K562 treated with DMSO at 1 percent for 48 hours (cell line): ENCODE results near the gene FRG2B. TPM values are rescaled to one million over a fixed set of nuclear protein-coding genes. Genes with fewer than 3 reads are reported as not detected.

Experiments used
- total RNA-seq: library from RNA; unstranded; fragments of 300-600 nt; gene quantifications from 2 replicates; pipeline ENCODE4 v1.2.3, GENCODE V29; 2022; ENCODE audit warnings: low replicate concordance; ENCODE audit errors: extremely low read depth

Gene FRG2B
- not detected in 2 replicates for total RNA-seq

GRCh38 chr10:133626695-133627094 lies at the start of gene FRG2B:
Gene FRG2B, minus strand, starts transcription at chr10:133626795. Its CDS starts 53 bp downstream, at chr10:133626742.

Other genes starting within 250 kb of the FRG2B start
- not detected in 2 replicates for gene PAOX, start 247.5 kb downstream of the FRG2B start, total RNA-seq
- not detected in 2 replicates for gene MTG1, start 232.6 kb downstream of the FRG2B start, total RNA-seq
- gene SPRN, start 202.2 kb downstream of the FRG2B start, total RNA-seq: not detected in 2 replicates
- not detected in 2 replicates for gene SCART1, start 172.8 kb downstream of the FRG2B start, total RNA-seq
- not detected in 2 replicates for gene CYP2E1, start 99.4 kb downstream of the FRG2B start, total RNA-seq
- gene SYCE1, start 61.2 kb downstream of the FRG2B start, total RNA-seq: not detected in 2 replicates